GM12873 (cell line): Measurements from ENCODE around the gene YAF2.

ENCODE experiments used
- TF ChIP-seq, protein P1 (sequence below): IDR thresholded peaks from 2 replicates; pipeline ENCODE4 v1.5.1; 2012; ENCODE audit warnings: low read depth, mild to moderate bottlenecking, moderate library complexity, low read length, control low read depth; ENCODE audit not compliant: insufficient read depth; ENCODE audit errors: missing control alignments

The YAF2 gene

DNA sequence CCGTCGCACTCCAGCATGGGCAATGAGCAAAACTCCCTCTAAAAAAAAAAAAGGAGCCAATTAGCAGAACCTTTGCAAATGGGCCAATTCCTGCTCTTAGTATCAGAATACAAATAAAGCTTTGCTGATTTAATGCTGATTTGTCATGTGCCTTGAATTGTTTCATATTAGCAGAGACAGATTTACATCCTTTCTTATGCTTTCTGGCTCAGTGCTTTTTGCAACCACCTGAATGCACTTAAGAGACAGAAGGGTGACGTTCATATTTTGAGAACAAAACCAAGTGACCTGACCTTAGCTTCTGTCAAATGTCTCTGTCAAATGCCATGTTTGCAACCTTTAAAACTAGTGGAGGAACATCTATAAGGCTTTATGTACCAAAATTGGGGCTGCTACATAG, 43.8 kb upstream of the YAF2 start:
- TF ChIP-seq, protein P1, sequence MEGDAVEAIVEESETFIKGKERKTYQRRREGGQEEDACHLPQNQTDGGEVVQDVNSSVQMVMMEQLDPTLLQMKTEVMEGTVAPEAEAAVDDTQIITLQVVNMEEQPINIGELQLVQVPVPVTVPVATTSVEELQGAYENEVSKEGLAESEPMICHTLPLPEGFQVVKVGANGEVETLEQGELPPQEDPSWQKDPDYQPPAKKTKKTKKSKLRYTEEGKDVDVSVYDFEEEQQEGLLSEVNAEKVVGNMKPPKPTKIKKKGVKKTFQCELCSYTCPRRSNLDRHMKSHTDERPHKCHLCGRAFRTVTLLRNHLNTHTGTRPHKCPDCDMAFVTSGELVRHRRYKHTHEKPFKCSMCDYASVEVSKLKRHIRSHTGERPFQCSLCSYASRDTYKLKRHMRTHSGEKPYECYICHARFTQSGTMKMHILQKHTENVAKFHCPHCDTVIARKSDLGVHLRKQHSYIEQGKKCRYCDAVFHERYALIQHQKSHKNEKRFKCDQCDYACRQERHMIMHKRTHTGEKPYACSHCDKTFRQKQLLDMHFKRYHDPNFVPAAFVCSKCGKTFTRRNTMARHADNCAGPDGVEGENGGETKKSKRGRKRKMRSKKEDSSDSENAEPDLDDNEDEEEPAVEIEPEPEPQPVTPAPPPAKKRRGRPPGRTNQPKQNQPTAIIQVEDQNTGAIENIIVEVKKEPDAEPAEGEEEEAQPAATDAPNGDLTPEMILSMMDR = no peak

DNA sequence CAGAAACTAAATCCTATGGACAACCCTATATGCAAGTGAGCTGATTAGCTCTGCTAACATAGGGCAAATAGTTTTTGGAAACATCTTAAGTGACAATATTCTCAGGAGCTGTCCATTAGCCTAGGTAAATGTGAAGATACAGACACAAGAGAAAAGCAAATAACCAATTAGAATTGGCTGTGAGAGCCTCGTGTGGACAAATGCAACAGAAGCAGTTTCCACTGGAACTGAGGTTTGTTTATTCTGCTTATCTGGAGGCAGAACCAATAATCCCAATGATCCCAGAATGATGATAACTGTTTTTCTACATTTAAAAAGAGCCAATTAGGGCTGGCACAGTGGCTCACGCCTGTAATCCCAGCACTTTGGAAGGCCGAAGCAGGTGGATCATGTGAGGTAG, 43.2 kb upstream of the YAF2 start:
- TF ChIP-seq, protein P1 = no peak

DNA sequence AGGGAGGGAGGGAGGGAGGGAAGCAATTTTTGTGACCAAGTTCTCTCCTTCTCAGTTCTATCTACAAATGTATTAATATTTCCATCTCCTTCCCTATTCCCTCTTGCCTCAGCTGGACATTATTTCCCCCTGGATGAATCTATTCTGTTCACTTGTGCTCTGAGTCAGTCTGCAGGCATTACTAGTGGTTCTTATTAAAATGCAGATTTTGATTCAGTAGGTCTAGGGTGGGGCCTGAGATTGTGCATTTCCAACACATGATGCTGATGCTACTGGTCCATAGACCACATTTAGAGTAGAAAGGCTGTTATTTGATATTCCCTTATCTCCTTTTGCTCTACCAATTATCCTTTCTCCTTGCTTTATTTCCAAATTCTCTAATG, 40.1 kb upstream of the YAF2 start:
- TF ChIP-seq, protein P1 = no peak

DNA sequence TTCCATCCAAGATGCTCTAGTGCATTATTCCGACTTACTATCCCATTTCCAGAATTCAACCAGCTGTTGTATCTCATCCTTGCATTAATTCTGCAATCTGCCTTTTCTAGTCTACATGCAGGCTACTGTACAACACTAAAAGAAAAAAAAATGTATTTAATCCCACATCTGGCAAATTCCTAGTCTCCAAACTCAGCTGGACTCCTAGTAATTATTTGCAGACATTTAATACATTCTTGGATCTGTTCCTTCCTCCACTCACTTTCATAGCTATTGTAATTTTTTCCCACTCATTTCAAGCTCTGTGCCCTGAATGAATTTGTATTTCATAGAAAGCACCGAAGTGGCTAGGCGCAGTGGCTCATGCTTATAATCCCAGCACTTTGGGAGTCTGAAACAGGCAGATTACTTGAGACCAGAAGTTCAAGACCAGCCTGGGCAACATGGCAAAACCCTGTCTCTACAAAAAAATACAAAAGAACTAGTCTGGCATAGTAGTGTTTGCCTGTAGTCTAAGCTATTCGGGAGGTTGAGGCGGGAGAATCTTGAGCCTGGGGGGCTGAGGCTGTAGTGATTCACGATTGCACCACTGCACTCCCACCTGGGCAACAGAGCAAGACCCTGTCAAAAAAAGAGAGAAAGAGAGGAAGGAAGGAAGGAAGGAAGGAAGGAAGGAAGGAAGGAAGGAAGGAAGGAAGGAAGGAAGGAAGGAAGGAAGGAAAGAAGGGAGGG, 39.5 kb upstream of the YAF2 start:
- TF ChIP-seq, protein P1 = no peak

DNA sequence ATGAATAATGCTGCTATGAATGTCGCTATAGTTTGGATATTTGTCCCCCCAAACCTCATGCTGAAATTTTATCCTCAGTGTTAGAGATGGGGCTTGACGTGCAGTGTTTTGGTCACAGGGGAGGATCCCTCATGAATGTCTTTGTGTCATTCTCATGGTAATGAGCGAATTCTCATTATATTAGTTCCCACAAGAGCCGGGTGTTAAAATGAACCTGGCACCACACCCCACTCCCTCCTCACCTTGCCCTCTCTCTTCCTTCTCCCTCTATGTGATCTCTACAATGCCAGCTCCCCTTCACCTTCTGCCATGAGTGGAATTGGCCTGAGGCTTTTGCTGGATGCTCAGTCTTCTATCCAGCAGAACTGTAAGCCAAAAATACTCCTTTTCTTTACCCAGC, 37.5 kb upstream of the YAF2 start:
- TF ChIP-seq, protein P1 = no peak

DNA sequence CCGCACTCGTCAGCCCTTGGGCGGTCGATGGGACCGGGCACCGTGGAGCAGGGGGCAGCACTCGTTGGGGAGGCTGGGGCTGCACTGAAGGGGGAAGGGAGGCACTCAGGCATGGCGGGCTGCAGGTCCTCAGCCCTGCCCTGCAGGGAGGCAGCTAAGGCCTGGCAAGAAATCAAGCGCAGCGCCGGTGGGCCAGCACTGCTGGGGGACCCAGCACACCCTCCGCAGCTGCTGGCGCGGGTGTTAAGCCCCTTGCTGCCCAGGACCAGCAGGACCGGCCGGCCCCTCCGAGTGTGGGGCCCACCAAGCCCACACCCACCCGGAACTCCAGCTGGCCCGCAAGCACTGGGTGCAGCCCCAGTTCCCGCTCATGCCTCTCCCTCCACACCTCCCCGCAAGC, 35.7 kb upstream of the YAF2 start:
- TF ChIP-seq, protein P1 = no peak

DNA sequence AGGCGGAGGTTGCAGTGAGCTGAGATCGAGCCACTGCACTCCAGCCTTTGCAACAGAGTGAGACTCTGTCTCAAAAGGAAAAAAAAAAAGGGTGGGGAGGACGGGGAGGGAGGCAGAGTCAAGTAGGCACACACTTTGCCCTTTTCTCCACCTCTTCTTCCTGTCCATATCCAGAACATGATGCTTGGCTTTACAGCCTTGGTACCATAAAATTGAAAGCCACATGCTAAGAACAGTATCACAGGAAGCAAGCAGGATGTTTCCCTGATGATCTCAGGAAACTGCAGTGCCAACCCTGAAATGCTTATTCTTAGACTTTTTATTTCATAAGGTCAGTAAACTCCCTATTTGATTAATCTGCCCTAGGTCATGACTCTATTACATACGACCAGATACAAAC, 32.5 kb upstream of the YAF2 start:
- TF ChIP-seq, protein P1 = no peak
